Measurements from ENCODE around the gene SCD5.

Gene SCD5

GRCh38 chr4:82784681-82785610 is 13.7 kb downstream of the SCD5 start:
- no peaks in the 10 kb centered on the region for H3K27me3 ChIP-seq
- peak; percentile 86 for DNase-seq
- peak overlapping the region; percentile 51 for H3K4me3 ChIP-seq (ENCODE audit: low read depth, low read length)
- H3K36me3 ChIP-seq = no peaks in the 10 kb centered on the region
- TF ChIP-seq, protein P1, sequence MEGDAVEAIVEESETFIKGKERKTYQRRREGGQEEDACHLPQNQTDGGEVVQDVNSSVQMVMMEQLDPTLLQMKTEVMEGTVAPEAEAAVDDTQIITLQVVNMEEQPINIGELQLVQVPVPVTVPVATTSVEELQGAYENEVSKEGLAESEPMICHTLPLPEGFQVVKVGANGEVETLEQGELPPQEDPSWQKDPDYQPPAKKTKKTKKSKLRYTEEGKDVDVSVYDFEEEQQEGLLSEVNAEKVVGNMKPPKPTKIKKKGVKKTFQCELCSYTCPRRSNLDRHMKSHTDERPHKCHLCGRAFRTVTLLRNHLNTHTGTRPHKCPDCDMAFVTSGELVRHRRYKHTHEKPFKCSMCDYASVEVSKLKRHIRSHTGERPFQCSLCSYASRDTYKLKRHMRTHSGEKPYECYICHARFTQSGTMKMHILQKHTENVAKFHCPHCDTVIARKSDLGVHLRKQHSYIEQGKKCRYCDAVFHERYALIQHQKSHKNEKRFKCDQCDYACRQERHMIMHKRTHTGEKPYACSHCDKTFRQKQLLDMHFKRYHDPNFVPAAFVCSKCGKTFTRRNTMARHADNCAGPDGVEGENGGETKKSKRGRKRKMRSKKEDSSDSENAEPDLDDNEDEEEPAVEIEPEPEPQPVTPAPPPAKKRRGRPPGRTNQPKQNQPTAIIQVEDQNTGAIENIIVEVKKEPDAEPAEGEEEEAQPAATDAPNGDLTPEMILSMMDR (IDR thresholded peaks at IDR 0.05; ENCODE audit: low read depth, low read length) = no peak
- H3K9me3 ChIP-seq = no peaks in the 10 kb centered on the region
- peaks cover 32% of the 10 kb centered on the region for H3K4me1 ChIP-seq

- peaks cover 33% of the 10 kb centered on the region for H3K4me1 ChIP-seq
- no peaks in the 10 kb centered on the region for H3K36me3 ChIP-seq
- no peaks in the 10 kb centered on the region for H3K9me3 ChIP-seq
- no peaks in the 10 kb centered on the region for H3K27me3 ChIP-seq
- no peak for DNase-seq
- TF ChIP-seq, protein P1 (IDR thresholded peaks at IDR 0.05; ENCODE audit: low read depth, low read length) = no peak
- no peak overlapping the region for H3K4me3 ChIP-seq (ENCODE audit: low read depth, low read length)
Observed at GRCh38 chr4:82782626-82783345, 15.8 kb downstream of the SCD5 start.

DNA sequence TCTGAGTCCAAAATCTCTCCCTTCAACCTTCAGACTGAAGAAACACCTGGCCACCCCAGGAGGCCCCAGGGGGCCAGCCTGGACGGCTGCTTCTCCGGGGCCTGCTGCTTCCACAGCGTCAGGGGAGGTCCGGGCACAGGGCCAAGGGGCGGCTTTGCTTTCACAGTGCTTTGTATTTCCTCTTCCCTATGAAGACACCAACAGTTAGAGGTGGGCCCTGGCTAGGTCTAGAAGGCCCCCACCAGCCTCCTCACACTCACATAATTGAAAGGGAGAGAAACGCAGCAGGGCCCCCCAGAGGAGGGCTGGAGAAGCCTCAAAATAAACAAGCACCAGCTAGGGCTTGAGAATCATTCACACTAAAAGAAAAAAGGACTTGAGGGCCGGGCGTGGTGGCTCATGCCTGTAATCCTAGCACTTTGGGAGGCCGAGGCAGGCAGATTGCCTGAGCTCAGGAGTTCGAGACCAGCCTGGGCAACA is 17.8 kb downstream of the SCD5 start:
- Histone ChIP-seq H3K4me3 (ENCODE audit: low read depth, low read length) (no peak overlapping the region), H3K4me1 (peaks cover 30% of the 10 kb centered on the region), H3K9me3 (no peaks in the 10 kb centered on the region), H3K27me3 (no peaks in the 10 kb centered on the region), H3K36me3 (no peaks in the 10 kb centered on the region)
- TF ChIP-seq, protein P1 (IDR thresholded peaks at IDR 0.05; ENCODE audit: low read depth, low read length) = no peak
- peak; percentile 97 for DNase-seq

DNA sequence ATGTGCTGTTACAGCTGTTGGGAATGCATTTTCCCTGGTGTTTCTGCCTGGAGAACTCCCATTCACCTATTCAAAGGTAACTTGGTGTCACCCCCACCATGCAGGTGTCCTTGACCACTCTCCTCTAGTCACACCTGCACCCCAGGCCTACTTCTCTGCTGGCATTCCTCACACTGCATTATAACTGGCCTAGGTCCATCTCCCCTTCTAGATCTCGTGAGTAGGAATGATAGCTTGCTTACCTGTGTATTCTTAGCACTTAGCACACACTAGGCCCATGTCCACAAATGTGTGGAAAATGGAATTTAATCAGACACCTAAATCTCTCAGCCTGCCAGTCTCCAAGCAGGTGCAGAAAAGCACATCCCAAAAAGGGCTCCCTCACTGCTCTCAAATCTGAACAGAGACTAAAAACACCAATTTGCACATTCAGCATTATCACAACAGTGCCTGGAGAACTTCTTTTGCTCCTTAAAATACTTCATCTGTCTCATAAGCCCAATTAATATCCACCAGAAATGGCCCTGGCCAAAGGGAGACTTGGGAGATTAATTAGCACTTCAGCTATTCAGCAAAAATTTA is 18.3 kb downstream of the SCD5 start:
- H3K36me3 ChIP-seq = no peaks in the 10 kb centered on the region
- no peaks in the 10 kb centered on the region for H3K9me3 ChIP-seq
- no peak for DNase-seq
- H3K4me1 ChIP-seq = peaks cover 25% of the 10 kb centered on the region
- no peak overlapping the region for H3K4me3 ChIP-seq (ENCODE audit: low read depth, low read length)
- no peaks in the 10 kb centered on the region for H3K27me3 ChIP-seq
- TF ChIP-seq, protein P1 (IDR thresholded peaks at IDR 0.05; ENCODE audit: low read depth, low read length) = no peak

DNA sequence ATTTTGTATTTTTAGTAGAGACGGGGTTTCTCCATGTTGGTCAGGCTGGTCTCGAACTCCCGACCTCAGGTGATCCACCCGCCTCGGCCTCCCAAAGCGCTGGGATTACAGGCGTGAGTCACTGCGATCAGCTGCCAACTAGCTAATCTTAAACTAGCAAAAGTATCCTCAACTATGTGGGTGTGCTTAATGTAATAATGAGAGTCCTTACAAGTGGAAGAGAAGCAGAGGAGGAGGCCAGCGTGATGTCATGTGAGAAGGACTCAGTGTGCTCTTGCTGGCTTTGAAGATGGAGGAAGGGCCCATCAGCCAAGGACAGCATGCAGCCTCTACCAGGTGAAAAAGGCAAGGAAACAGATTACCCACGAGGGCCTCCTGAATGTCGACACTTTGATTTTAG is 19.6 kb downstream of the SCD5 start:
- Histone ChIP-seq H3K4me1 (peaks cover 21% of the 10 kb centered on the region), H3K27me3 (no peaks in the 10 kb centered on the region)

More for the DNA sequence above, 19.6 kb downstream of the SCD5 start:
- no peaks in the 10 kb centered on the region for H3K9me3 ChIP-seq
- TF ChIP-seq, protein P1 (IDR thresholded peaks at IDR 0.05; ENCODE audit: low read depth, low read length) = no peak
- no peaks in the 10 kb centered on the region for H3K36me3 ChIP-seq
- no peak overlapping the region for H3K4me3 ChIP-seq (ENCODE audit: low read depth, low read length)
- DNase-seq = no peak
